ENCODE results near the gene ST6GALNAC6. TPM values are rescaled to one million over a fixed set of nuclear protein-coding genes. Genes with fewer than 3 reads are reported as not detected.

Gene ST6GALNAC6
- total and polyA plus RNA-seq, 10 donors: 29.0 to 118 (median 71.6) TPM

GRCh38 chr9:127855522-127855921, 43.9 kb downstream of the ST6GALNAC6 start:
- Histone ChIP-seq H3K36me3 (peaks cover 0 to 8% (median 0%) of the 10 kb centered on the region in 6 donors), H3K4me3 (no peak overlapping the region), H3K9me3 (peaks cover 0 to 1% (median 0%) of the 10 kb centered on the region in 8 donors), H3K27ac (peak overlapping the region; percentile 58 to 91 (median 86)), H3K27me3 (replicated peaks in 1 of 7) (no peaks in the 10 kb centered on the region), H3K4me1 (peaks cover 50 to 100% (median 85%) of the 10 kb centered on the region in 6 donors)
- TF ChIP-seq POLR2A (IDR thresholded peaks at IDR 0.05) (no peak), CTCF (IDR thresholded peaks at IDR 0.05 in 8 of 11, conservative IDR thresholded peaks at IDR 0.05 in 3 of 11) (no peak), POLR2AphosphoS5 (IDR thresholded peaks at IDR 0.05) (no peak)
- intact Hi-C loops (cut with DNase I; ENCODE audit: low total_unique reads): no loop called here
- DNase-seq: no peak
- WGBS, 5 donors: 84 to 97% (median 86%) methylated on average over 5 of the region's 5 CpGs

DNA sequence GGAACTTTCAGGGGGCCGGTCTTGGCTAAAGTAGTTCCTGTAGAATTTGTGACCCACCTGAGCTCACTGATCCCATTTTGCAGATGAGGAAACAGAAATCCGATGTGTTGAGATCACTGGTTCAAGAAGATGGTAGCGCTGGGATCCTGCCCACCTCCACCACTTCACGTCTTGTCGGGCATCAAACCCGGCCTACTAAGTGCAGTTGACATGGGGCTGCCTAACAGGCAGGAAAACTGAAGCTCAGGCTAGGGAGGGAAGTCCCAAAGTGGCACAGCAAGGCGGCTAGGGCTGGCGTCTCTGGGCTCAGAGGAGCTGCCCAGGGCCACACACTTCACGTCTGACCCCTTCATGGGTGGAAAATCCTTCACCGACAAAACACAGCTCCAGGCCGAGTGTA, 44.4 kb downstream of the ST6GALNAC6 start:
- Histone ChIP-seq H3K4me1 (peaks cover 46 to 100% (median 85%) of the 10 kb centered on the region in 6 donors), H3K27ac (peak overlapping the region; percentile 58 to 91 (median 86)), H3K27me3 (replicated peaks in 1 of 7) (no peaks in the 10 kb centered on the region), H3K36me3 (peaks cover 0 to 14% (median 0%) of the 10 kb centered on the region in 6 donors), H3K9me3 (peaks cover 0 to 7% (median 1%) of the 10 kb centered on the region in 8 donors), H3K4me3 (peak overlapping the region in 7 of 8 donors; percentile 76 to 89 (median 82))
- intact Hi-C loops (cut with DNase I; ENCODE audit: low total_unique reads): no loop called here
- TF ChIP-seq POLR2A (IDR thresholded peaks at IDR 0.05) (no peak), CTCF (IDR thresholded peaks at IDR 0.05 in 8 of 11, conservative IDR thresholded peaks at IDR 0.05 in 3 of 11) (no peak), POLR2AphosphoS5 (IDR thresholded peaks at IDR 0.05) (no peak)
- 46 to 63% (median 58%) methylated on average over 11 of the region's 11 CpGs for WGBS, 5 donors
- no peak for DNase-seq

- Histone ChIP-seq H3K9me3 (peaks cover 0 to 14% (median 8%) of the 10 kb centered on the region in 8 donors), H3K4me1 (peaks cover 44 to 100% (median 85%) of the 10 kb centered on the region in 6 donors), H3K4me3 (peak within 1 kb of the TSS; percentile 55 to 89 (median 81)), H3K36me3 (peaks cover 0 to 21% (median 0%) of the 10 kb centered on the region in 6 donors), H3K27ac (peak within 1 kb of the TSS; percentile 58 to 91 (median 86)), H3K27me3 (replicated peaks in 1 of 7) (no peaks in the 10 kb centered on the region)
- DNase-seq: peak; percentile 89
- TF ChIP-seq CTCF (IDR thresholded peaks at IDR 0.05 in 8 of 11, conservative IDR thresholded peaks at IDR 0.05 in 3 of 11) (peak in 2 of 11 experiments; percentile 5 to 15), POLR2AphosphoS5 (IDR thresholded peaks at IDR 0.05) (peak; percentile 72 to 90 (median 89)), POLR2A (IDR thresholded peaks at IDR 0.05) (peak in 1 of 3 donors; percentile 46)
- intact Hi-C loops (cut with DNase I; ENCODE audit: low total_unique reads): no loop called here
- 4 to 8% (median 6%) methylated on average over 30 to 37 of the region's 37 CpGs for WGBS, 5 donors
Observed at GRCh38 chr9:127854184-127854806, 45.1 kb downstream of the ST6GALNAC6 start, which contains the start of gene ENG. TSS of gene ENG (minus strand) at chr9:127854658. CDS start at chr9:127854355, 303 bp downstream.

All from spleen (tissue), 11 donors.